Fibroblast of peridontal ligament (primary cell): ENCODE measurements around the gene PAXX.
"Not testable (repeated sequence)": the region's sequence is repeated elsewhere in the genome, so short reads cannot be mapped to it uniquely, and the experiment has no call there.

Source experiments
- DNase-seq: peaks from one replicate; pipeline ENCODE4 v3.0.0-alpha.2; 2010; ENCODE audit errors: extremely low read depth

The PAXX gene

GRCh38 chr9:137032858-137033257, 40.6 kb downstream of the PAXX start:
- DNase-seq, result no peak

- not testable (repeated sequence) for DNase-seq
These were observed 41.3 kb downstream of the PAXX start for GRCh38 chr9:137033481-137033880.

GRCh38 chr9:137034039-137034708, 42.0 kb downstream of the PAXX start:
- DNase-seq, result no peak

- peak; percentile 76 for DNase-seq
These were observed 42.7 kb downstream of the PAXX start for GRCh38 chr9:137034709-137035506.

GRCh38 chr9:137035507-137035834, 43.2 kb downstream of the PAXX start:
- no peak for DNase-seq

- DNase-seq, result no peak
These were observed 43.7 kb downstream of the PAXX start for GRCh38 chr9:137035937-137036336.

GRCh38 chr9:137037035-137037434, 44.8 kb downstream of the PAXX start:
- DNase-seq, result no peak

GRCh38 chr9:137037483-137037882, 45.3 kb downstream of the PAXX start:
- DNase-seq, result no peak

- no peak for DNase-seq
These were observed 46.7 kb downstream of the PAXX start for GRCh38 chr9:137038916-137039315.

- no peak for DNase-seq
These were observed 47.6 kb downstream of the PAXX start for GRCh38 chr9:137039611-137040366.

GRCh38 chr9:137040568-137040967, 48.3 kb downstream of the PAXX start:
- no peak for DNase-seq

- DNase-seq, result no peak
These were observed 48.9 kb downstream of the PAXX start for GRCh38 chr9:137041124-137041523.

- DNase-seq, result no peak
These were observed 50.8 kb downstream of the PAXX start for GRCh38 chr9:137042751-137043727.
